HCT116 (cell line): Measurements from ENCODE around the gene RPL10. TPM values are rescaled to one million over a fixed set of nuclear protein-coding genes. Genes with fewer than 3 reads are reported as not detected.

ENCODE experiments used
- ATAC-seq: fragments of 200-7000 bp; cut with Tn5 transposase; 2 replicates; pipeline ENCODE4 v1.9.1; 2020; ENCODE audit warnings: mild to moderate bottlenecking, moderate library complexity
- BruUV-seq: library from RNA; stranded (reverse); fragments of 400-500 nt; replicated peaks from 2 replicates; lab custom pipeline; 2021; lab: Mats Ljungman, UMichigan
- CTCF ChIA-PET: fragments of 300-600 bp; sonication (Branson Sonifier 250); formaldehyde crosslinking; loops from one replicate; lab custom pipeline; 2021; ENCODE audit warnings: antibody characterized with exemption; lab: Charles Lee
- POLR2A ChIA-PET: fragments of 300-600, 350-600 bp; sonication (Branson Sonifier 250); formaldehyde crosslinking; loops from one replicate; lab custom pipeline; 2021; ENCODE audit warnings: antibody characterized with exemption; lab: Charles Lee
- RAD21 ChIA-PET, 2 experiments: fragments of 300-600 bp; sonication (Branson Sonifier 250); formaldehyde crosslinking; loops; one replicate each; lab custom pipeline; 2023; ENCODE audit warnings: low total read pairs in 2 of 2; ENCODE audit not compliant: uncharacterized antibody in 2 of 2, unreplicated experiment in 2 of 2, low non-redundant PET in 1 of 2; lab: Charles Lee
- DNase-seq: peaks from one replicate; pipeline ENCODE4 v3.0.0-alpha.2; 2010; ENCODE audit warnings: low read depth, low spot score
- H2AFZ ChIP-seq: fragments of 200-600 bp; shearing (Covaris generic), sonication (generic); 2 replicates; pipeline ENCODE4 v1.6.1; 2017; ENCODE audit warnings: low read depth, mixed run types, mixed read lengths, antibody characterized with exemption, low read length; ENCODE audit not compliant: poor library complexity, severe bottlenecking
- H3K27ac ChIP-seq: 2 replicates; pipeline ENCODE4 v1.5.1; 2012; ENCODE audit warnings: low read depth, low read length
- H3K27me3 ChIP-seq: fragments of 200-600 bp; sonication (generic); 2 replicates; pipeline ENCODE4 v1.6.1; 2016; ENCODE audit warnings: mixed run types, low read length, mixed read lengths; ENCODE audit not compliant: insufficient read depth
- H3K36me3 ChIP-seq, 2 experiments: fragments of 200-500 bp in 1 of 2; fragments of 200-600 bp in 1 of 2; sonication (Bioruptor generic) in 1 of 2; sonication (generic) in 1 of 2; 2 replicates each; pipeline versions ENCODE4 v1.5.1 to v1.6.1; 2014 to 2016; ENCODE audit warnings: low read length in 2 of 2, inconsistent platforms in 1 of 2, mixed read lengths in 1 of 2, mixed run types in 1 of 2; ENCODE audit not compliant: insufficient read depth in 2 of 2, control insufficient read depth in 1 of 2
- H3K4me1 ChIP-seq, 2 experiments: fragments of 200-600 bp in 1 of 2; sonication (generic) in 1 of 2; 2 replicates each; pipeline versions ENCODE4 v1.5.1 to v1.6.1; 2012 to 2017; ENCODE audit warnings: low read length in 2 of 2, inconsistent platforms in 1 of 2, mild to moderate bottlenecking in 1 of 2, mixed read lengths in 1 of 2, mixed run types in 1 of 2, moderate library complexity in 1 of 2; ENCODE audit not compliant: insufficient read depth in 2 of 2, control insufficient read depth in 1 of 2
- H3K4me2 ChIP-seq: fragments of 200-600 bp; sonication (generic); 2 replicates; pipeline ENCODE4 v1.6.1; 2017; ENCODE audit warnings: mixed run types, low read length, mixed read lengths
- H3K4me3 ChIP-seq, 2 experiments: fragments of 200-600 bp in 1 of 2; sonication (generic) in 1 of 2; replicated peaks in 1 of 2; 2 replicates each; pipeline ENCODE4 v1.5.1; 2011 to 2016; ENCODE audit warnings: low read length in 2 of 2, control low read depth in 1 of 2, low read depth in 1 of 2, mild to moderate bottlenecking in 1 of 2, mixed read lengths in 1 of 2, mixed run types in 1 of 2
- H3K79me2 ChIP-seq: fragments of 200-600 bp; sonication (generic); 2 replicates; pipeline ENCODE4 v1.6.1; 2017; ENCODE audit warnings: mild to moderate bottlenecking, mixed run types, low read length, moderate library complexity, mixed read lengths; ENCODE audit not compliant: insufficient read depth
- H3K9ac ChIP-seq: fragments of 200-600 bp; sonication (generic); 2 replicates; pipeline ENCODE4 v1.6.1; 2016; ENCODE audit warnings: low read length, mixed read lengths
- H3K9me2 ChIP-seq: fragments of 200-600 bp; sonication (generic), shearing (Covaris generic); 2 replicates; pipeline ENCODE4 v1.6.1; 2017; ENCODE audit warnings: mixed run types, mild to moderate bottlenecking, moderate library complexity; ENCODE audit not compliant: insufficient read depth
- H3K9me3 ChIP-seq, 2 experiments: fragments of 200-500 bp in 1 of 2; fragments of 200-600 bp in 1 of 2; sonication (Bioruptor generic) in 1 of 2; sonication (generic) in 1 of 2; 2 replicates each; pipeline ENCODE4 v1.6.1; 2014 to 2017; ENCODE audit warnings: low read length in 2 of 2, mixed read lengths in 2 of 2, inconsistent platforms in 1 of 2, low read depth in 1 of 2, mild to moderate bottlenecking in 1 of 2, mixed run types in 1 of 2, moderate library complexity in 1 of 2; ENCODE audit not compliant: control insufficient read depth in 1 of 2, insufficient read depth in 1 of 2
- H4K20me1 ChIP-seq: fragments of 200-600 bp; sonication (generic), shearing (Covaris generic); 2 replicates; pipeline ENCODE4 v1.6.1; 2017; ENCODE audit warnings: mixed run types, mild to moderate bottlenecking, moderate library complexity; ENCODE audit not compliant: insufficient read depth
- EGR1 ChIP-seq: IDR thresholded peaks from 2 replicates; pipeline ENCODE4 v1.6.1; 2012; ENCODE audit warnings: low read depth
- EZH2phosphoT487 ChIP-seq: fragments of 200-600 bp; IDR thresholded peaks from 2 replicates; pipeline ENCODE4 v1.6.1; 2018; ENCODE audit warnings: antibody characterized with exemption, borderline replicate concordance
- JUND ChIP-seq: IDR thresholded peaks from 2 replicates; pipeline ENCODE4 v1.6.1; 2012
- RAD21 ChIP-seq: IDR thresholded peaks from 2 replicates; pipeline ENCODE4 v1.6.1; 2012; ENCODE audit warnings: low read depth, mild to moderate bottlenecking
- REST ChIP-seq: IDR thresholded peaks from 2 replicates; pipeline ENCODE4 v1.6.1; 2012; ENCODE audit warnings: low read depth
- TCF7L2 ChIP-seq: IDR thresholded peaks from 2 replicates; pipeline ENCODE4 v1.7.0; 2011; ENCODE audit warnings: borderline replicate concordance, inconsistent platforms; ENCODE audit not compliant: insufficient read depth, insufficient read length; ENCODE audit errors: extremely low read depth
- ZBTB33 ChIP-seq: IDR thresholded peaks from 2 replicates; pipeline ENCODE4 v1.6.1; 2011; ENCODE audit warnings: mild to moderate bottlenecking, low read length, moderate library complexity; ENCODE audit not compliant: insufficient replicate concordance; ENCODE audit errors: extremely low read depth
- ZNF274 ChIP-seq: fragments of 200-500 bp; sonication (Bioruptor generic); IDR thresholded peaks from 2 replicates; pipeline ENCODE4 v1.6.1; 2014; ENCODE audit warnings: mild to moderate bottlenecking, low read depth, low read length, inconsistent platforms
- intact Hi-C: fragments of 100-400 bp; cut with micrococcal nuclease; formaldehyde crosslinking; loops from 2 replicates; pipeline ENCODE4 v1.10.0; 2022
- total RNA-seq: library from RNA; stranded (reverse); gene quantifications from one replicate; pipeline ENCODE4 v1.2.1, GENCODE V29; 2021; ENCODE audit not compliant: unreplicated experiment

The RPL10 gene
- total RNA-seq, 1 experiment from 2014 or later: 3,069 TPM

GRCh38 chrX:154355776-154356140, 42.4 kb upstream of the RPL10 start (continued):
- TF ChIP-seq REST (no peak), TCF7L2 (no peak), EGR1 (no peak)

- no peaks in the 10 kb centered on the region for H3K27me3 ChIP-seq
- POLR2A ChIA-PET: no interaction called here
- no peaks in the 10 kb centered on the region for H4K20me1 ChIP-seq
- TF ChIP-seq ZBTB33: no peak
- TF ChIP-seq EZH2phosphoT487: no peak
- no peak for TF ChIP-seq JUND
- TF ChIP-seq ZNF274: no peak
- no peak for TF ChIP-seq RAD21
- TF ChIP-seq, all 23 proteins: peak for 0
- no TSS peak for BruUV-seq
- Histone ChIP-seq H3K9me2 (no peaks in the 10 kb centered on the region), H3K79me2 (peaks cover 6% of the 10 kb centered on the region; the same call in 1 of the 2 replicates), H3K36me3 (peaks cover 8 to 14% of the 10 kb centered on the region in 2 experiments; a peak in 2 of 4 replicates), H3K4me2 (no peak overlapping the region), H3K4me3 (no peak overlapping the region), H3K27ac (no peak overlapping the region), H3K9me3 (no peaks in the 10 kb centered on the region), H2AFZ (no peak overlapping the region), H3K9ac (no peak overlapping the region), H3K4me1 (no peaks in the 10 kb centered on the region)
- intact Hi-C loops: no loop called here
- ChIA-PET CTCF (no interaction called here), RAD21 (no interaction called here)
- DNase-seq: no peak
- no peak for ATAC-seq
Observed at GRCh38 chrX:154356596-154356995, 41.6 kb upstream of the RPL10 start.
